Measurements from ENCODE around the gene CDC26.
"Not testable (repeated sequence)": the region's sequence is repeated elsewhere in the genome, so short reads cannot be mapped to it uniquely, and the experiment has no call there.

The CDC26 gene

GRCh38 chr9:113237026-113237425 is 38.3 kb downstream of the CDC26 start:
- DNase-seq, result no peak

GRCh38 chr9:113235701-113236255 is 39.6 kb downstream of the CDC26 start:
- DNase-seq, result not testable (repeated sequence)

- DNase-seq, result no peak
Measured at GRCh38 chr9:113231701-113232100, 43.7 kb downstream of the CDC26 start.

- DNase-seq, result no peak
Measured at GRCh38 chr9:113228130-113228665, 47.2 kb downstream of the CDC26 start.

- DNase-seq, result no peak
Measured at GRCh38 chr9:113227436-113227835, 47.9 kb downstream of the CDC26 start.

GRCh38 chr9:113223963-113224362 is 51.4 kb downstream of the CDC26 start:
- DNase-seq, result no peak

- DNase-seq, result no peak
Measured at GRCh38 chr9:113222482-113222841, 52.9 kb downstream of the CDC26 start.

- no peak for DNase-seq
Measured at GRCh38 chr9:113221800-113222481, 53.4 kb downstream of the CDC26 start.

GRCh38 chr9:113221003-113221799 is 54.2 kb downstream of the CDC26 start, which contains the start of the genes FKBP15 and SLC31A1:
Gene FKBP15, minus strand, starts transcription at chr9:113221277. Its CDS starts 34 bp downstream, at chr9:113221243.
Gene SLC31A1, plus strand, starts transcription at chr9:113221544. Its CDS starts 34,605 bp downstream, at chr9:113256149.
- peak; percentile 95 for DNase-seq

- DNase-seq, result no peak
Measured at GRCh38 chr9:113220467-113221002, 54.8 kb downstream of the CDC26 start.

- no peak for DNase-seq
Measured at GRCh38 chr9:113219969-113220368, 55.4 kb downstream of the CDC26 start.

GRCh38 chr9:113219186-113219936 is 56.0 kb downstream of the CDC26 start:
- DNase-seq, result no peak
